ENCODE measurements around the gene TTC12. TPM values are rescaled to one million over a fixed set of nuclear protein-coding genes. Genes with fewer than 3 reads are reported as not detected.

Gene TTC12
- total and polyA plus RNA-seq, 12 donors = 5.6 to 26.9 (median 16.5) TPM

- Histone ChIP-seq H3K27me3 (no peaks in the 10 kb centered on the region), H3K4me3 (no peak overlapping the region), H3K27ac (no peak overlapping the region), H3K9me3 (replicated peaks in 1 of 3) (no peaks in the 10 kb centered on the region), H3K4me1 (replicated peaks in 1 of 2) (peaks cover 0 to 6% of the 10 kb centered on the region in 2 donors), H3K36me3 (replicated peaks in 1 of 2) (no peaks in the 10 kb centered on the region)
- DNase-seq = no peak
- no peak for TF ChIP-seq POLR2A (IDR thresholded peaks at IDR 0.05)
- no peak for TF ChIP-seq CTCF (IDR thresholded peaks at IDR 0.05)
- WGBS, 4 donors = 52 to 75% (median 63%) methylated on average over 1 of the region's 1 CpG
- intact Hi-C loops (cut with DNase I) = no loop called here
Measured at GRCh38 chr11:113378692-113379091, 64.3 kb downstream of the TTC12 start.

- no peaks in the 10 kb centered on the region for H3K9me3 ChIP-seq (replicated peaks in 1 of 3)
- H3K27ac ChIP-seq = no peak overlapping the region
- no peaks in the 10 kb centered on the region for H3K36me3 ChIP-seq (replicated peaks in 1 of 2)
- TF ChIP-seq CTCF (IDR thresholded peaks at IDR 0.05) = no peak
- TF ChIP-seq POLR2A (IDR thresholded peaks at IDR 0.05) = no peak
- DNase-seq = no peak
- H3K4me3 ChIP-seq = no peak overlapping the region
- H3K27me3 ChIP-seq = no peaks in the 10 kb centered on the region
- H3K4me1 ChIP-seq (replicated peaks in 1 of 2) = no peaks in the 10 kb centered on the region
- intact Hi-C loops (cut with DNase I) = no loop called here
Measured at GRCh38 chr11:113382121-113382520, 67.7 kb downstream of the TTC12 start.

- DNase-seq = no peak
- TF ChIP-seq POLR2A (IDR thresholded peaks at IDR 0.05) = no peak
- no peak for TF ChIP-seq CTCF (IDR thresholded peaks at IDR 0.05)
- H3K27me3 ChIP-seq = peaks cover 7% of the 10 kb centered on the region
- intact Hi-C loops (cut with DNase I) = no loop called here
- H3K36me3 ChIP-seq (replicated peaks in 1 of 2) = no peaks in the 10 kb centered on the region
- H3K27ac ChIP-seq = no peak overlapping the region
- H3K4me1 ChIP-seq (replicated peaks in 1 of 2) = no peaks in the 10 kb centered on the region
- H3K9me3 ChIP-seq (replicated peaks in 1 of 3) = no peaks in the 10 kb centered on the region
- 60 to 70% (median 63%) methylated on average over 3 of the region's 3 CpGs for WGBS, 4 donors
- H3K4me3 ChIP-seq = no peak overlapping the region
Measured at GRCh38 chr11:113384551-113384950, 70.2 kb downstream of the TTC12 start.

GRCh38 chr11:113385749-113386148 is 71.4 kb downstream of the TTC12 start:
- H3K4me1 ChIP-seq (replicated peaks in 1 of 2) = no peaks in the 10 kb centered on the region
- 92 to 100% (median 99%) methylated on average over 2 to 3 of the region's 3 CpGs for WGBS, 4 donors
- intact Hi-C loops (cut with DNase I) = no loop called here
- H3K9me3 ChIP-seq (replicated peaks in 1 of 3) = no peaks in the 10 kb centered on the region
- no peak overlapping the region for H3K27ac ChIP-seq
- H3K27me3 ChIP-seq = peaks cover 7% of the 10 kb centered on the region
- DNase-seq = no peak
- no peak overlapping the region for H3K4me3 ChIP-seq
- TF ChIP-seq POLR2A (IDR thresholded peaks at IDR 0.05) = no peak
- no peak for TF ChIP-seq CTCF (IDR thresholded peaks at IDR 0.05)
- H3K36me3 ChIP-seq (replicated peaks in 1 of 2) = no peaks in the 10 kb centered on the region

All from adrenal gland (tissue), 12 donors.